Sigmoid colon (tissue), 7 donors: ENCODE data around the gene USPL1. TPM values are rescaled to one million over a fixed set of nuclear protein-coding genes. Genes with fewer than 3 reads are reported as not detected.

Experiments
- DNase-seq: peaks from one replicate; pipeline ENCODE4 v3.0.0-alpha.2; 2019
- H3K27ac ChIP-seq, 4 donors: fragments of 200-600 bp; sonication (generic); one replicate each; pipeline ENCODE4 v1.5.1; 2016 to 2019; ENCODE audit warnings: mild to moderate bottlenecking in 1 of 4
- H3K27me3 ChIP-seq, 3 donors: fragments of 200-600 bp; sonication (generic); one replicate each; pipeline ENCODE4 v1.5.1; 2019; ENCODE audit warnings: mild to moderate bottlenecking in 1 of 3
- H3K36me3 ChIP-seq, 4 donors: fragments of 200-600 bp; sonication (generic); one replicate each; pipeline ENCODE4 v1.5.1; 2016 to 2019
- H3K4me1 ChIP-seq, 4 donors: fragments of 200-600 bp; sonication (generic); one replicate each; pipeline ENCODE4 v1.5.1; 2017 to 2019
- H3K4me3 ChIP-seq, 4 donors: fragments of 200-600 bp; sonication (generic); one replicate each; pipeline ENCODE4 v1.5.1; 2017 to 2019; ENCODE audit warnings: mild to moderate bottlenecking in 2 of 4, moderate library complexity in 1 of 4
- H3K9me3 ChIP-seq, 4 donors: fragments of 200-600 bp in 3 of 4; sonication (generic) in 3 of 4; one replicate each; pipeline versions ENCODE4 v1.5.1 to v1.6.1; 2013 to 2019
- CTCF ChIP-seq, 4 experiments: fragments of 450-650 bp in 3 of 4; fragments of 200-600 bp in 1 of 4; IDR thresholded peaks; one replicate each; pipeline ENCODE4 v1.5.1; 2016 to 2019; ENCODE audit warnings: antibody characterized with exemption in 4 of 4, mild to moderate bottlenecking in 3 of 4, moderate library complexity in 2 of 4
- EP300 ChIP-seq, 4 donors: sonication (generic); formaldehyde crosslinking; IDR thresholded peaks; one replicate each; pipeline ENCODE4 v1.6.1; 2017; ENCODE audit warnings: antibody characterized with exemption in 4 of 4
- POLR2A ChIP-seq, 2 donors: fragments of 450-650 bp; IDR thresholded peaks; one replicate each; pipeline ENCODE4 v1.6.1; 2016; ENCODE audit warnings: antibody characterized with exemption in 2 of 2, mild to moderate bottlenecking in 2 of 2, moderate library complexity in 2 of 2
- POLR2AphosphoS5 ChIP-seq, 4 donors: sonication (generic); formaldehyde crosslinking; IDR thresholded peaks; one replicate each; pipeline ENCODE4 v1.6.1; 2017; ENCODE audit warnings: antibody characterized with exemption in 4 of 4
- whole genome bisulfite sequencing, 2 donors: extraction: QIAGEN DNeasy Blood & Tissue Kit; methylation state at CpG; one replicate each; pipeline ENCODE4 v1.1.7; 2013; 5-methylcytosine and 5-hydroxymethylcytosine counted together
- intact Hi-C: fragments of 100-400 bp; cut with DNase I; formaldehyde crosslinking; loops from one replicate; pipeline ENCODE4 v1.15.1; 2023
- polyA plus RNA-seq, 3 donors: library from polyadenylated mRNA; stranded (reverse); fragments of 200-250 nt; gene quantifications; one replicate each; pipeline ENCODE4 v1.2.3, GENCODE V29; 2013
- total RNA-seq, 4 donors: library from RNA; depleted of rRNA; stranded (reverse); fragments of >200 nt; gene quantifications; one replicate each; pipeline ENCODE4 v1.1.0, GENCODE V29; 2016
- donor health status: healthy with polysubstance abuse.
- donor health status: Bipolar disorder and iron deficiency.
- donor health status: healthy.

The USPL1 gene
- total and polyA plus RNA-seq, 7 donors, result 2.8 to 34.6 (median 17.4) TPM

- no peaks in the 10 kb centered on the region for H3K36me3 ChIP-seq
- no peaks in the 10 kb centered on the region for H3K9me3 ChIP-seq
- WGBS, 2 donors, result 92 to 94% methylated on average over 6 of the region's 6 CpGs
- DNase-seq, result no peak
- intact Hi-C loops, result loop anchor here (5.0 kb wide), 3 partner anchors 131 to 539 kb away; partner anchors contain the start of gene HMGB1
- no peaks in the 10 kb centered on the region for H3K27me3 ChIP-seq
- no peak overlapping the region for H3K27ac ChIP-seq
- H3K4me1 ChIP-seq, result peaks cover 0 to 11% (median 3%) of the 10 kb centered on the region in 4 donors
- no peak overlapping the region for H3K4me3 ChIP-seq
- TF ChIP-seq CTCF (IDR thresholded peaks at IDR 0.05) (no peak), POLR2A (IDR thresholded peaks at IDR 0.05) (no peak), POLR2AphosphoS5 (IDR thresholded peaks at IDR 0.05) (no peak)
These were observed 53.6 kb downstream of the USPL1 start for GRCh38 chr13:30671271-30671815.

DNA sequence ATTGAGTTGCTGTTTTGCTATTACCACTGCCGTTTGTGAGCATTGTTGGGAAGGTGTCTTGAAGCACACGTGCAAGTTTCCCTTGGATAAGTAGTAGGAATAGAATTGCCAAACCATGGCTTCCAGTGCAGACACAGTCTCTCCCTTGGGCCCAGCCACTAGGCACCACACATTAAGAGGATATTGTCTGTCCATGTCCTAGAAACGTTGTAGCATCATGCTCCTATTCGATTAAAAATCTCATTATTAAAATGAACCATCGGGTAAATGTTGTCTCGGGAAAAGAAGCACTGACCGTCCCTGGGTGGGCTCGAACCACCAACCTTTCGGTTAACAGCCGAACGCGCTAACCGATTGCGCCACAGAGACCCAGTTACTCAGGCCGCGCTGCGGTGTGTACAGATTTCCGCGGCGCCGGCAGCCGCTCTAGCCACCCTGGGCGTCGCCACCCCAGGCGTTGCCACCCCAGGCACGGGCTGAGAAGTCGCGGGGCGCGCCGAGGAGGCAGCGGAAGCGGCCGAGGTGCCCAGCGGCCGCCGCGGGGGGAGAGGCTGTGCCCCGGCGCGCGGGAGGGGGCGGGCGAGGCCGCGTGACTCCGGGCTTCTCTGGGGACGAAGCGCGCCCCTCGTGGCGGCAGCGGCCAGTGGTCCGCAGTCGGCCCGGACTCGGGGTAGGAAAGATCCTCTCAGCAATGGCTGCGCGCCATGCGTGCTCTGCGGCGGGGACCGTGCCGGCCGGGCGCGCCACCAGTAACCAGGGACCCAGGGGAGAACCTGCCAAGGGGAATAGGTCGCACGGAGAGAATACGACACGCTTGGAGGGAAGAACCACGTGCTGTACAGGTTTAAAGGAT, 56.2 kb downstream of the USPL1 start:
- intact Hi-C loops, result loop anchor here (2.0 to 5.0 kb wide), 4 partner anchors 55 to 542 kb away; partner anchors contain the start of gene HMGB1
- Histone ChIP-seq H3K9me3 (no peaks in the 10 kb centered on the region), H3K36me3 (no peaks in the 10 kb centered on the region), H3K27me3 (no peaks in the 10 kb centered on the region), H3K27ac (peak overlapping the region; percentile 74 to 83 (median 78)), H3K4me1 (peaks cover 0 to 11% (median 3%) of the 10 kb centered on the region in 4 donors), H3K4me3 (peak overlapping the region; percentile 18 to 61 (median 48))
- WGBS, 2 donors, result 0 to 1% methylated on average over 72 of the region's 72 CpGs
- peak; percentile 91 for DNase-seq
- no peak for TF ChIP-seq POLR2A (IDR thresholded peaks at IDR 0.05)
- TF ChIP-seq CTCF (IDR thresholded peaks at IDR 0.05), result peak in 3 of 4 experiments; percentile 11 to 79 (median 49)
- no peak for TF ChIP-seq EP300 (IDR thresholded peaks at IDR 0.05)
- peak in 2 of 4 donors; percentile 39 to 47 for TF ChIP-seq POLR2AphosphoS5 (IDR thresholded peaks at IDR 0.05)

DNA sequence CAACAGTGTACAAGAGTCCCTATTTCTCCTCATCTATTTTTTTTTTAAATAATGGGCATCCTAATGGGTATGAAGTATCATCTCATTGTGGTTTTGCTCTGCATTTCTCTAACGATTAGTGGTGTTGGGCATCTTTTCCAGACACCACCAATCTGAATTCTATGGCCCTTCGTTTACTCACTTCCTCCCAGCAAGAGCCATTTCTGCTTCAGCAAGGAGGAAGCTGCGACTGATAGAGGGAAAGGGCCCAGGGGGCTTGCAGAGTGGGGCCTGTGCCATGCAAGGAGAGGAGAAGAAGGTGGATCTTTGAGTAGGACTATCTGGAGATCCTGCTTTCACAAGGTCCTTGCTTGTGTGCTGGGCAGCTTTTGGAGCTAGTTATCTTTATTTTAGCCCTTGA, 58.0 kb downstream of the USPL1 start:
- Histone ChIP-seq H3K27ac (peak overlapping the region in 1 of 4 donors; percentile 83), H3K4me3 (no peak overlapping the region), H3K36me3 (no peaks in the 10 kb centered on the region), H3K4me1 (peaks cover 0 to 11% (median 3%) of the 10 kb centered on the region in 4 donors), H3K9me3 (no peaks in the 10 kb centered on the region), H3K27me3 (no peaks in the 10 kb centered on the region)
- TF ChIP-seq POLR2A (IDR thresholded peaks at IDR 0.05), result no peak
- TF ChIP-seq EP300 (IDR thresholded peaks at IDR 0.05), result no peak
- TF ChIP-seq POLR2AphosphoS5 (IDR thresholded peaks at IDR 0.05), result no peak
- TF ChIP-seq CTCF (IDR thresholded peaks at IDR 0.05), result no peak
- DNase-seq, result no peak
- WGBS, 2 donors, result 50 to 70% methylated on average over 3 of the region's 3 CpGs
- intact Hi-C loops, result loop anchor here (2.0 to 5.0 kb wide), 2 partner anchors 57 to 192 kb away; no protein-coding TSS in a partner anchor

DNA sequence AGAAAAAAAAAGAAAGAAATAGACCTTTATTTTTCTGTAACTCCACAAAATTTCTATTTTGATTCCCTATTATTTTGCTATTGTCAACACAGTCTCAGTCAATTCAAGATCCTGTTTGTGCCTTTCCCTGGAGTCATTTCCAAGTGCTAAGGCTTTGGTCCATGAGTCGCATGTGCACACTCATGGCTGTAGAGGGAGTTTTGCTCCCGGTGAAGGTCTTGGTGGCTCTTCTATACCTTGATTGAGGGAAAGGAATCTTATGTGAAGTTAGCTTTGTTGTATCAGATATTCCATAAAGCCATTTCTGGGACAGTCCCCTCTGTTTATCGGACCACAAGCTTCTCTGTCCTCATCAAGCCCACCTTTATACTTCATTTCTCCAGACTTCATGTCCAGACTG, 59.0 kb downstream of the USPL1 start:
- intact Hi-C loops, result loop anchor here (5.0 kb wide), 1 partner anchor 191 kb away; no protein-coding TSS in a partner anchor
- Histone ChIP-seq H3K27me3 (no peaks in the 10 kb centered on the region), H3K4me1 (peaks cover 0 to 13% (median 6%) of the 10 kb centered on the region in 4 donors), H3K27ac (no peak overlapping the region), H3K36me3 (no peaks in the 10 kb centered on the region), H3K9me3 (no peaks in the 10 kb centered on the region), H3K4me3 (no peak overlapping the region)
- no peak for DNase-seq
- TF ChIP-seq CTCF (IDR thresholded peaks at IDR 0.05) (no peak), EP300 (IDR thresholded peaks at IDR 0.05) (no peak), POLR2A (IDR thresholded peaks at IDR 0.05) (no peak), POLR2AphosphoS5 (IDR thresholded peaks at IDR 0.05) (no peak)
- 50 to 74% methylated on average over 3 of the region's 3 CpGs for WGBS, 2 donors
